Esophagus squamous epithelium (tissue), 5 donors: Measurements from ENCODE around the gene ATP6V1A. TPM values are rescaled to one million over a fixed set of nuclear protein-coding genes. Genes with fewer than 3 reads are reported as not detected.
A peak's percentile ranks its signal among the peaks of the same experiment; 100 is the strongest.

ENCODE experiments used
- DNase-seq: peaks from one replicate; lab custom pipeline; 2025; lab: John Stamatoyannopoulos, UW
- H3K27ac ChIP-seq, 4 donors: fragments of 200-600 bp; sonication (generic); one replicate each; pipeline ENCODE4 v1.5.1; 2016 to 2019; ENCODE audit warnings: mild to moderate bottlenecking in 1 of 4
- H3K27me3 ChIP-seq, 4 donors: fragments of 200-600 bp; sonication (generic); 1 replicate in 3 of 4; 2 replicates in 1 of 4; pipeline versions ENCODE4 v1.5.1 to v1.6.0; 2017 to 2021; ENCODE audit warnings: antibody characterized with exemption in 1 of 4
- H3K36me3 ChIP-seq, 3 donors: fragments of 200-600 bp; sonication (generic); one replicate each; pipeline ENCODE4 v1.5.1; 2016 to 2019
- H3K4me1 ChIP-seq, 3 donors: fragments of 200-600 bp; sonication (generic); one replicate each; pipeline ENCODE4 v1.5.1; 2017 to 2019
- H3K4me3 ChIP-seq, 4 donors: fragments of 200-600 bp; sonication (generic); 1 replicate in 3 of 4; 2 replicates in 1 of 4; pipeline ENCODE4 v1.5.1; 2016 to 2019; ENCODE audit warnings: mild to moderate bottlenecking in 2 of 4, moderate library complexity in 1 of 4
- H3K9me3 ChIP-seq, 3 donors: fragments of 200-600 bp; sonication (generic); one replicate each; pipeline ENCODE4 v1.5.1; 2016 to 2019
- POLR2A ChIP-seq, 4 donors: fragments of 450-650 bp; IDR thresholded peaks; one replicate each; pipeline ENCODE4 v1.6.1; 2017; ENCODE audit warnings: antibody characterized with exemption in 4 of 4, mild to moderate bottlenecking in 4 of 4, moderate library complexity in 3 of 4
- WGBS, 2 donors: methylation state at CpG; one replicate each; pipeline ENCODE4 v1.1.5; 2018; 5-methylcytosine and 5-hydroxymethylcytosine counted together
- intact Hi-C: fragments of 100-400 bp; cut with DNase I; formaldehyde crosslinking; loops from one replicate; pipeline ENCODE4 v1.15.0; 2022
- total RNA-seq, 4 donors: library from RNA; depleted of rRNA; stranded (reverse); fragments of >200 nt; gene quantifications; one replicate each; pipeline ENCODE4 v1.1.0, GENCODE V29; 2016
- TF ChIP-seq, protein P1 (sequence below), 6 experiments: fragments of 450-650 bp in 4 of 6; fragments of 200-600 bp in 2 of 6; sonication (generic) in 2 of 6; IDR thresholded peaks; one replicate each; pipeline ENCODE4 v1.5.1; 2016 to 2019; ENCODE audit warnings: antibody characterized with exemption in 6 of 6, mild to moderate bottlenecking in 4 of 6, moderate library complexity in 4 of 6
- donor health status: DM: yes; HTN: yes; CAD: no.

Gene ATP6V1A
- total RNA-seq, 4 donors from 2014 or later: 39.9 to 74.3 (median 60.6) TPM

DNA sequence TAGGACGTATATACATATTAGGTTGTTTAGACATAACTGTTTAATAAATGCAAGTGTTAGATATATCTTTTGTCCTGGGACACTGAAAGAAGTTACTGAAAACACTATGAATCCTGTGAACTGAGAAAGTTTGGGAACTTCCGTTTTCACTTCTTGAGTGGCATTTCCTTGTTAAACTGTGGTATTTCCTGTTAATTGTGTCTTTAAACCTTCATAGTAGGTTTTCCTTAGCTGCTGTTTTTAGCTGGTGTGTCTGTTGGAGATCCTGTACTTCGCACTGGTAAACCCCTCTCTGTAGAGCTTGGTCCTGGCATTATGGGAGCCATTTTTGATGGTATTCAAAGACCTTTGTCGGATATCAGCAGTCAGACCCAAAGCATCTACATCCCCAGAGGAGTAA, 37.1 kb downstream of the ATP6V1A start:
- H3K27ac ChIP-seq: peak overlapping the region in 2 of 4 donors; percentile 7 to 43

DNA sequence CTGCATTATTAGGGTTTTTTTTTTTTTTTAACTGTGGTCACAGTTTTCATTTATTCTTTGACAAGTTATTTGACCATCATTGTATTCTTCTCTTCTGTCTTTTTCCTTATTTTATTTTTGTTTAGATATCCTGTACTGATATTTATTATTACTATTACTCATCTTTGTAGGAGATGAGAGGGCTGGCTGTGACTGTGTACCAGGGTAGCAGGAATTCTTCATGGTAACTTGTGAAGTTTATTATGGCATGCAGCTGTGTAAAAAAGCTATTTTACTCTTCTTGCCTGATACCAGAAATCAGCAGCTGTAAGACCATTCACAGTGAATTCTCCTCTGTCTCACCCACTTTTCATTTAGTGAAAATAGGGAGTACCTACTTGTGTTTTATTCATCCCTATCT, 44.5 kb downstream of the ATP6V1A start:
- Histone ChIP-seq H3K36me3 (peaks cover 8 to 100% (median 9%) of the 10 kb centered on the region in 3 donors), H3K27me3 (no peaks in the 10 kb centered on the region), H3K4me1 (no peaks in the 10 kb centered on the region), H3K27ac (no peak overlapping the region), H3K9me3 (no peaks in the 10 kb centered on the region), H3K4me3 (no peak overlapping the region)
- no peak for TF ChIP-seq POLR2A (IDR thresholded peaks at IDR 0.05)
- TF ChIP-seq, protein P1, sequence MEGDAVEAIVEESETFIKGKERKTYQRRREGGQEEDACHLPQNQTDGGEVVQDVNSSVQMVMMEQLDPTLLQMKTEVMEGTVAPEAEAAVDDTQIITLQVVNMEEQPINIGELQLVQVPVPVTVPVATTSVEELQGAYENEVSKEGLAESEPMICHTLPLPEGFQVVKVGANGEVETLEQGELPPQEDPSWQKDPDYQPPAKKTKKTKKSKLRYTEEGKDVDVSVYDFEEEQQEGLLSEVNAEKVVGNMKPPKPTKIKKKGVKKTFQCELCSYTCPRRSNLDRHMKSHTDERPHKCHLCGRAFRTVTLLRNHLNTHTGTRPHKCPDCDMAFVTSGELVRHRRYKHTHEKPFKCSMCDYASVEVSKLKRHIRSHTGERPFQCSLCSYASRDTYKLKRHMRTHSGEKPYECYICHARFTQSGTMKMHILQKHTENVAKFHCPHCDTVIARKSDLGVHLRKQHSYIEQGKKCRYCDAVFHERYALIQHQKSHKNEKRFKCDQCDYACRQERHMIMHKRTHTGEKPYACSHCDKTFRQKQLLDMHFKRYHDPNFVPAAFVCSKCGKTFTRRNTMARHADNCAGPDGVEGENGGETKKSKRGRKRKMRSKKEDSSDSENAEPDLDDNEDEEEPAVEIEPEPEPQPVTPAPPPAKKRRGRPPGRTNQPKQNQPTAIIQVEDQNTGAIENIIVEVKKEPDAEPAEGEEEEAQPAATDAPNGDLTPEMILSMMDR (IDR thresholded peaks at IDR 0.05): no peak
- no peak for DNase-seq
- intact Hi-C loops: no loop called here

More for the DNA sequence above, 37.1 kb downstream of the ATP6V1A start:
- H3K4me1 ChIP-seq: peaks cover 0 to 4% (median 0%) of the 10 kb centered on the region in 3 donors
- intact Hi-C loops: no loop called here
- no peaks in the 10 kb centered on the region for H3K27me3 ChIP-seq
- no peak overlapping the region for H3K4me3 ChIP-seq
- peaks cover 0 to 76% (median 8%) of the 10 kb centered on the region in 3 donors for H3K36me3 ChIP-seq
- TF ChIP-seq, protein P1 (IDR thresholded peaks at IDR 0.05): no peak
- TF ChIP-seq POLR2A (IDR thresholded peaks at IDR 0.05): no peak
- DNase-seq: no peak
- H3K9me3 ChIP-seq: no peaks in the 10 kb centered on the region
- WGBS, 2 donors: 64 to 69% methylated on average over 3 to 4 of the region's 4 CpGs

DNA sequence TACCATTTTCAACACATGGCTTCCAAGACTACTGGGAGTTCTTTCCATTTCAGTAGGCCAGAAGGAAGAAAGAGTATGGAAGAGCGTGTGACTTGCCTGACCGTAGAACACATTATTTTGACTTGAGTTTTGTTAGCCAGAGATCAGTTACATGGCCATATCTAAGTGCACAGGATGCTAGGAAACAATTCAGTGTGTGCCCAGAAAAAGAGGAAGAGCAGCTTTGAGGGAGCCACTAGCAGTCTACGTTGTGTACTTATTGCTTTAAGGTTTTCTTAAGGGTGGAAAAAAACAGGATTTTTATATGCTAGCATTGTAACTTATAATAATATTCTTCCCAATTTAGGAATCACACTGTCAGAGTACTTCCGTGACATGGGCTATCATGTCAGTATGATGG, 47.7 kb downstream of the ATP6V1A start:
- no peak for TF ChIP-seq POLR2A (IDR thresholded peaks at IDR 0.05)
- TF ChIP-seq, protein P1 (IDR thresholded peaks at IDR 0.05): no peak
- H3K36me3 ChIP-seq: peaks cover 0 to 100% (median 9%) of the 10 kb centered on the region in 3 donors

DNA sequence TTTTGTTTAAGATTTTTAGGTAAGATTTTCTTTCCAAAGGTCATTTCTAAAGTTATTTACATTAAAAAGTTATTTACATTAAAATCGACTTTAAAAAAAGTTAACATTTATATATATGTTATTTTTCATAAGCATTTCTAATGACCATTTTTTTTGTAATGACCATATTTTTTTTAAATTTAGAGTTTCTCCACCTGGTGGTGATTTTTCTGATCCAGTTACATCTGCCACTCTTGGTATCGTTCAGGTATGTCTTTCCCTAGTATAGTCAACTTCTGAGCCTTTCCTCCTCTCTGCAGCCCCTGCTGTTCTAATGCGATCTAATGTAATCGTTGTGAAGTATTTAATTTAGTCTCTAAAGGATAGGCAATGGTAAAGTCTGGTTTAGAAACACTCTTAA, 48.9 kb downstream of the ATP6V1A start:
- 84 to 85% methylated on average over 4 of the region's 4 CpGs for WGBS, 2 donors
- Histone ChIP-seq H3K36me3 (peaks cover 0 to 100% (median 9%) of the 10 kb centered on the region in 3 donors), H3K9me3 (no peaks in the 10 kb centered on the region), H3K4me3 (no peak overlapping the region), H3K27ac (no peak overlapping the region), H3K4me1 (no peaks in the 10 kb centered on the region), H3K27me3 (no peaks in the 10 kb centered on the region)
- TF ChIP-seq POLR2A (IDR thresholded peaks at IDR 0.05): no peak
- TF ChIP-seq, protein P1 (IDR thresholded peaks at IDR 0.05): no peak
- no peak for DNase-seq
- intact Hi-C loops: no loop called here

More for the DNA sequence above, 47.7 kb downstream of the ATP6V1A start:
- Histone ChIP-seq H3K27me3 (no peaks in the 10 kb centered on the region), H3K9me3 (no peaks in the 10 kb centered on the region), H3K27ac (no peak overlapping the region), H3K4me1 (no peaks in the 10 kb centered on the region), H3K4me3 (no peak overlapping the region)
- WGBS, 2 donors: 92% methylated on average over 4 of the region's 4 CpGs
- no peak for DNase-seq
- intact Hi-C loops: no loop called here

DNA sequence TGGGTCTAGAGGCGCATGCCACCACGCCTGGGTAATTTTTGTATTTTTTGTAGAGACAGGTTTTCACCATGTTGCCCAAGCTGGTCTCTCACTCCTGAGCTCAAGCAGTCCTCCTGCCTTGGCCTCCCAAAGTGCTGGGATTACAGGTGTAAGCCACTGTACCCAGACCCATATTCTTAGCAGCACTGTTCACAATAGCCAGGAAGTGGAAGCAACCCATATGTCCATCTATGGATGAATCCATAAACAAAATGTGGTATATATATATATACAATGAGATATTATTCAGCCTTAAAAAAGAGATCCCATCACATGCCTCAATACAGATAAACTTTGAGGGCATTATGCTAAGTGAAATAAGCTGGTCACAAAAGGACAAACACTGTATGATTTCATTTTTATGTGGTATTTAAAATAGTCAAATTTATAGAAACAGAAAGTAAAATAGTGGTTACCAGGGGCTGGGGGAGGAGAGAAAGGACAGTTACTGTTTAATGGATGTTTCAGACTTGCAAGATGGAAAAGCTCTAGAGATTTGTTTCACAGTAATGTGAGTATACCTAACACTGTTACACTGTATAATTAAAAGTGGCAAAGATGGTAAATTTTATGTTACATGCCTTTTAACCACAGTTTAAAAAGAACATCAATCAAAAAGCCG, 56.1 kb downstream of the ATP6V1A start:
- TF ChIP-seq POLR2A (IDR thresholded peaks at IDR 0.05): no peak
- TF ChIP-seq, protein P1 (IDR thresholded peaks at IDR 0.05): no peak
- Histone ChIP-seq H3K27ac (no peak overlapping the region), H3K27me3 (no peaks in the 10 kb centered on the region), H3K4me3 (no peak overlapping the region), H3K9me3 (no peaks in the 10 kb centered on the region), H3K4me1 (no peaks in the 10 kb centered on the region), H3K36me3 (peaks cover 0 to 99% (median 9%) of the 10 kb centered on the region in 3 donors)
- 92% methylated on average over 3 of the region's 3 CpGs for WGBS, 2 donors
- no peak for DNase-seq
- intact Hi-C loops: no loop called here
